Skeletal muscle satellite cell (primary cell): ENCODE data around the gene IFT172.

ENCODE experiments used
- H3K27me3 ChIP-seq: 2 replicates; pipeline ENCODE4 v1.7.0; 2013; ENCODE audit warnings: low read length; ENCODE audit not compliant: control insufficient read depth, insufficient read depth
- H3K36me3 ChIP-seq: 2 replicates; pipeline ENCODE4 v1.7.0; 2013; ENCODE audit warnings: mild to moderate bottlenecking, control low read depth, low read length; ENCODE audit not compliant: insufficient read depth
- H3K4me1 ChIP-seq: 2 replicates; pipeline ENCODE4 v1.7.0; 2013; ENCODE audit warnings: low read length; ENCODE audit not compliant: control insufficient read depth, insufficient read depth
- H3K4me2 ChIP-seq: 2 replicates; pipeline ENCODE4 v1.7.0; 2013; ENCODE audit warnings: mild to moderate bottlenecking, low read length
- H3K4me3 ChIP-seq: 2 replicates; pipeline ENCODE4 v1.7.0; 2013; ENCODE audit warnings: low read length
- H3K9ac ChIP-seq: 2 replicates; pipeline ENCODE4 v1.7.0; 2013; ENCODE audit warnings: mild to moderate bottlenecking, low read depth, low read length, moderate library complexity
- H3K9me3 ChIP-seq: replicated peaks from 2 replicates; pipeline ENCODE4 v1.7.0; 2013; ENCODE audit warnings: mild to moderate bottlenecking, control low read depth, low read length

The IFT172 gene

GRCh38 chr2:27506587-27506986 lies 17.0 kb upstream of the IFT172 start:
- Histone ChIP-seq H3K27me3 (no peaks in the 10 kb centered on the region), H3K4me2 (no peak overlapping the region)

GRCh38 chr2:27502142-27502541 lies 12.6 kb upstream of the IFT172 start:
- Histone ChIP-seq H3K27me3 (no peaks in the 10 kb centered on the region), H3K9me3 (no peaks in the 10 kb centered on the region), H3K4me1 (peaks cover 9% of the 10 kb centered on the region), H3K4me3 (no peak overlapping the region), H3K9ac (no peak overlapping the region), H3K36me3 (no peaks in the 10 kb centered on the region), H3K4me2 (no peak overlapping the region)

More at GRCh38 chr2:27506587-27506986, 17.0 kb upstream of the IFT172 start:
- no peaks in the 10 kb centered on the region for H3K9me3 ChIP-seq
- H3K4me3 ChIP-seq, result no peak overlapping the region
- peaks cover 8% of the 10 kb centered on the region for H3K4me1 ChIP-seq
- H3K9ac ChIP-seq, result no peak overlapping the region
- H3K36me3 ChIP-seq, result no peaks in the 10 kb centered on the region

- Histone ChIP-seq H3K36me3 (no peaks in the 10 kb centered on the region), H3K4me2 (no peak overlapping the region), H3K9ac (no peak overlapping the region), H3K4me3 (no peak overlapping the region), H3K4me1 (peaks cover 9% of the 10 kb centered on the region), H3K27me3 (no peaks in the 10 kb centered on the region), H3K9me3 (no peaks in the 10 kb centered on the region)
These were observed 11.5 kb upstream of the IFT172 start for GRCh38 chr2:27501042-27501441.

- no peaks in the 10 kb centered on the region for H3K9me3 ChIP-seq
- H3K4me3 ChIP-seq, result no peak overlapping the region
- no peak overlapping the region for H3K4me2 ChIP-seq
- no peaks in the 10 kb centered on the region for H3K27me3 ChIP-seq
- peaks cover 14% of the 10 kb centered on the region for H3K4me1 ChIP-seq
- H3K36me3 ChIP-seq, result no peaks in the 10 kb centered on the region
- H3K9ac ChIP-seq, result no peak overlapping the region
These were observed 9.4 kb upstream of the IFT172 start for GRCh38 chr2:27498975-27499374.

GRCh38 chr2:27497288-27497627 lies 7.7 kb upstream of the IFT172 start:
- H3K27me3 ChIP-seq, result no peaks in the 10 kb centered on the region
- peaks cover 14% of the 10 kb centered on the region for H3K4me1 ChIP-seq
- H3K4me2 ChIP-seq, result no peak overlapping the region
- no peak overlapping the region for H3K4me3 ChIP-seq
- no peaks in the 10 kb centered on the region for H3K9me3 ChIP-seq
- no peak overlapping the region for H3K9ac ChIP-seq
- peaks cover under 1% of the 10 kb centered on the region for H3K36me3 ChIP-seq

GRCh38 chr2:27496357-27497287 lies 7.1 kb upstream of the IFT172 start, which contains the start of gene GCKR:
GCKR (plus strand) TSS chr2:27496839; CDS start chr2:27496905, 66 bp downstream.
- H3K4me2 ChIP-seq, result peak within 1 kb of the TSS; percentile 95
- no peaks in the 10 kb centered on the region for H3K9me3 ChIP-seq
- H3K27me3 ChIP-seq, result no peaks in the 10 kb centered on the region

GRCh38 chr2:27495840-27496356 lies 6.4 kb upstream of the IFT172 start:
- H3K4me3 ChIP-seq, result no peak overlapping the region

More at GRCh38 chr2:27496357-27497287, 7.1 kb upstream of the IFT172 start, which contains the start of gene GCKR:
- peaks cover 4% of the 10 kb centered on the region for H3K36me3 ChIP-seq
- H3K9ac ChIP-seq, result no peak within 1 kb of the TSS
- peaks cover 9% of the 10 kb centered on the region for H3K4me1 ChIP-seq
- H3K4me3 ChIP-seq, result no peak within 1 kb of the TSS

GRCh38 chr2:27494944-27495554 lies 5.5 kb upstream of the IFT172 start, which contains the start of gene FNDC4:
FNDC4 (minus strand) TSS chr2:27495200; CDS start chr2:27494679, 521 bp downstream.
- Histone ChIP-seq H3K9ac (peak within 1 kb of the TSS; percentile 83), H3K4me3 (peak within 1 kb of the TSS; percentile 73), H3K4me2 (peak within 1 kb of the TSS; percentile 95), H3K9me3 (no peaks in the 10 kb centered on the region), H3K4me1 (peaks cover 11% of the 10 kb centered on the region), H3K27me3 (no peaks in the 10 kb centered on the region), H3K36me3 (peaks cover 4% of the 10 kb centered on the region)

More at GRCh38 chr2:27495840-27496356, 6.4 kb upstream of the IFT172 start:
- Histone ChIP-seq H3K36me3 (peaks cover 4% of the 10 kb centered on the region), H3K9me3 (no peaks in the 10 kb centered on the region), H3K9ac (no peak overlapping the region), H3K4me2 (peak overlapping the region; percentile 95), H3K4me1 (peaks cover 8% of the 10 kb centered on the region), H3K27me3 (no peaks in the 10 kb centered on the region)

- H3K4me3 ChIP-seq, result peak overlapping the region; percentile 73
- H3K36me3 ChIP-seq, result peaks cover 4% of the 10 kb centered on the region
- H3K4me1 ChIP-seq, result peaks cover 13% of the 10 kb centered on the region
- H3K9ac ChIP-seq, result peak overlapping the region; percentile 83
- H3K27me3 ChIP-seq, result no peaks in the 10 kb centered on the region
- peak overlapping the region; percentile 95 for H3K4me2 ChIP-seq
- no peaks in the 10 kb centered on the region for H3K9me3 ChIP-seq
These were observed 4.9 kb upstream of the IFT172 start for GRCh38 chr2:27494284-27494943.

GRCh38 chr2:27493948-27494283 lies 4.4 kb upstream of the IFT172 start:
- Histone ChIP-seq H3K27me3 (no peaks in the 10 kb centered on the region), H3K4me1 (peaks cover 17% of the 10 kb centered on the region), H3K36me3 (peaks cover 4% of the 10 kb centered on the region), H3K4me2 (peak overlapping the region; percentile 95), H3K4me3 (peak overlapping the region; percentile 73), H3K9ac (peak overlapping the region; percentile 83), H3K9me3 (no peaks in the 10 kb centered on the region)

GRCh38 chr2:27492557-27492956 lies 3.0 kb upstream of the IFT172 start:
- H3K4me2 ChIP-seq, result no peak overlapping the region
- no peaks in the 10 kb centered on the region for H3K9me3 ChIP-seq

More at GRCh38 chr2:27492557-27492956, 3.0 kb upstream of the IFT172 start:
- peaks cover 21% of the 10 kb centered on the region for H3K4me1 ChIP-seq
- peaks cover 4% of the 10 kb centered on the region for H3K36me3 ChIP-seq
- no peaks in the 10 kb centered on the region for H3K27me3 ChIP-seq
- H3K9ac ChIP-seq, result no peak overlapping the region
- no peak overlapping the region for H3K4me3 ChIP-seq
